ENCODE results near the gene SECISBP2. TPM values are rescaled to one million over a fixed set of nuclear protein-coding genes. Genes with fewer than 3 reads are reported as not detected.

The SECISBP2 gene
- total and polyA plus RNA-seq, 2 experiments from 2014 or later = 30.6 to 43.8 TPM

GRCh38 chr9:89277043-89277442 lies 41.3 kb upstream of the SECISBP2 start:
- Histone ChIP-seq H2AFZ (no peak overlapping the region), H3K79me2 (no peaks in the 10 kb centered on the region), H3K4me1 (ENCODE audit: insufficient read depth) (no peaks in the 10 kb centered on the region), H4K20me1 (ENCODE audit: insufficient read depth, poor library complexity, severe bottlenecking) (no peaks in the 10 kb centered on the region), H3K4me2 (no peak overlapping the region), H3K9me3 (ENCODE audit: low read depth) (peaks cover 19% of the 10 kb centered on the region), H3K27ac (no peak overlapping the region), H3K36me3 (replicated peaks; ENCODE audit: insufficient read depth, low read depth) (no peaks in the 10 kb centered on the region), H3K9me2 (replicated peaks; ENCODE audit: insufficient read depth) (no peaks in the 10 kb centered on the region), H3K4me3 (no peak overlapping the region), H3K27me3 (no peaks in the 10 kb centered on the region)
- no peak for DNase-seq (ENCODE audit: low spot score)
- TF ChIP-seq EZH2phosphoT487 (IDR thresholded peaks at IDR 0.05; ENCODE audit: low read depth, severe bottlenecking, unreplicated experiment) (no peak), CTCF (IDR thresholded peaks at IDR 0.05; ENCODE audit: poor library complexity) (no peak), EZH2 (IDR thresholded peaks at IDR 0.05; ENCODE audit: borderline replicate concordance) (no peak)
- WGBS (ENCODE audit: low lambda C conversion rate, missing lambda C conversion rate) = 97% methylated on average over 2 of the region's 2 CpGs

- H3K9me2 ChIP-seq (replicated peaks; ENCODE audit: insufficient read depth) = no peaks in the 10 kb centered on the region
- no peaks in the 10 kb centered on the region for H3K4me1 ChIP-seq (ENCODE audit: insufficient read depth)
- no peak overlapping the region for H3K4me2 ChIP-seq
- no peak overlapping the region for H3K27ac ChIP-seq
- H2AFZ ChIP-seq = no peak overlapping the region
- H3K4me3 ChIP-seq = no peak overlapping the region
- no peaks in the 10 kb centered on the region for H3K27me3 ChIP-seq
- no peak for TF ChIP-seq CTCF (IDR thresholded peaks at IDR 0.05; ENCODE audit: poor library complexity)
- no peak for TF ChIP-seq EZH2 (IDR thresholded peaks at IDR 0.05; ENCODE audit: borderline replicate concordance)
- no peak for TF ChIP-seq EZH2phosphoT487 (IDR thresholded peaks at IDR 0.05; ENCODE audit: low read depth, severe bottlenecking, unreplicated experiment)
- peaks cover 19% of the 10 kb centered on the region for H3K9me3 ChIP-seq (ENCODE audit: low read depth)
- no peak for DNase-seq (ENCODE audit: low spot score)
- H3K36me3 ChIP-seq (replicated peaks; ENCODE audit: insufficient read depth, low read depth) = no peaks in the 10 kb centered on the region
- no peaks in the 10 kb centered on the region for H3K79me2 ChIP-seq
- no peaks in the 10 kb centered on the region for H4K20me1 ChIP-seq (ENCODE audit: insufficient read depth, poor library complexity, severe bottlenecking)
These were observed 40.8 kb upstream of the SECISBP2 start for GRCh38 chr9:89277454-89277853.

- no peak for DNase-seq (ENCODE audit: low spot score)
- no peaks in the 10 kb centered on the region for H4K20me1 ChIP-seq (ENCODE audit: insufficient read depth, poor library complexity, severe bottlenecking)
- H3K36me3 ChIP-seq (replicated peaks; ENCODE audit: insufficient read depth, low read depth) = no peaks in the 10 kb centered on the region
- no peak overlapping the region for H2AFZ ChIP-seq
- H3K27ac ChIP-seq = no peak overlapping the region
- peaks cover 10% of the 10 kb centered on the region for H3K9me3 ChIP-seq (ENCODE audit: low read depth)
- no peak for TF ChIP-seq EZH2phosphoT487 (IDR thresholded peaks at IDR 0.05; ENCODE audit: low read depth, severe bottlenecking, unreplicated experiment)
- no peak for TF ChIP-seq EZH2 (IDR thresholded peaks at IDR 0.05; ENCODE audit: borderline replicate concordance)
- TF ChIP-seq CTCF (IDR thresholded peaks at IDR 0.05; ENCODE audit: poor library complexity) = no peak
- WGBS (ENCODE audit: low lambda C conversion rate, missing lambda C conversion rate) = 93% methylated on average over 2 of the region's 2 CpGs
- no peaks in the 10 kb centered on the region for H3K9me2 ChIP-seq (replicated peaks; ENCODE audit: insufficient read depth)
- no peaks in the 10 kb centered on the region for H3K27me3 ChIP-seq
- H3K4me2 ChIP-seq = no peak overlapping the region
- no peak overlapping the region for H3K4me3 ChIP-seq
- no peaks in the 10 kb centered on the region for H3K79me2 ChIP-seq
- no peaks in the 10 kb centered on the region for H3K4me1 ChIP-seq (ENCODE audit: insufficient read depth)
These were observed 39.7 kb upstream of the SECISBP2 start for GRCh38 chr9:89278551-89278950.
